ENCODE results near the gene KMT2B. TPM values are rescaled to one million over a fixed set of nuclear protein-coding genes. Genes with fewer than 3 reads are reported as not detected.
"Not testable (repeated sequence)": the region's sequence is repeated elsewhere in the genome, so short reads cannot be mapped to it uniquely, and the experiment has no call there.

KMT2B gene
- total RNA-seq, 8 experiments from 2014 or later: 6.1 to 28.4 (median 11.0) TPM

DNA sequence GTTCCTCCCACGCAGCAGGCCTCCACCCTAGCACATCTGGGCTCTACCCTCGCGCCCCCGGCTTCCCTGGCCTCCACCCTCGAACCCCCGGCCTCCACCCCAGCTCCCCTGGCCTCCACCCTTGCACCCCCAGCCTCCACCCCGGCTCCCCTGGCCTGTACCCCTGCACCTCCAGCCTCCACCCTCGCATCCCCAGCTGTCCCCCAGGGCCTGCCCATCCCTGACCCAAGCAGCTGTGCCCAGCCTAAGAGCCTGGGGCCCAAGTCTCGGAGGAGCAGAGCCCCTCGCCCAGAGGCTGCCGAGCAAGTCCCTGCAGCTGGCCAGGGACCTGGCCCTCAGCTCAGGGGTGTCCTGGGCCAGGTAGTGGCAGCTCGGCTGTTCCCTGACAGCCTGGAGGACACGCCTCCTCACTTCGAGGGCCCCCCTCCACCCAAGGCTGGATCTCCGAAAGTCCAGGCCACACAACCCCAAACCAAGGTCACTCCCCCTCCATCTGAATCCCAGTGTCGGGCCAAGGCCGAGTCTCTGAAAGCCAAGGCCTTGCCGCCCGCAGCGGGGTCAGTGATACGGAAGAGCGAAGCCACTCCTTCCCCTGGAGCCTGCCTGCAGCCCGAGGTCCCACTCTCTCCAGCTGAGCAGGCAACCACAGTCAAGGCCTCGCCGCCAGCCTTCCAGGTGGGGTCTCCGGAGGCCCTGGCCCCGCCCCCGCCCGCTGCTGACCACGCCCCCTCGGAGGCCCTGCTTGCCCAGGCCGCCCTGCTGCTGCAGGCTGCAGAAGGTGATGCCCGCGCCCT is 49.7 kb downstream of the KMT2B start:
- WGBS, 10 experiments: 10 to 80% (median 35%) methylated on average over 1 to 4 of the region's 34 CpGs; no CpG with 5 or more reads in 7 of the 10 experiments
- ATAC-seq (replicated peaks in 6 of 8): peak in 6 of 8 experiments; percentile 16 to 92 (median 88)
- Histone ChIP-seq H3K4me3 (no peak overlapping the region), H3K4me1 (replicated peaks in 1 of 2) (peaks cover 14 to 18% of the 10 kb centered on the region in 2 donors), H3K27ac (peak overlapping the region; percentile 0 to 40)
- in situ Hi-C loops (cut with MboI; ENCODE audit: low pct_unique_long_range_greater_than_20kb in 2 of 9, low sequenced_read_pairs in 9 of 9, unreplicated experiment in 9 of 9): no loop called here

- no peak for ATAC-seq (replicated peaks in 6 of 8)
- in situ Hi-C loops (cut with MboI; ENCODE audit: low pct_unique_long_range_greater_than_20kb in 2 of 9, low sequenced_read_pairs in 9 of 9, unreplicated experiment in 9 of 9): no loop called here
- 90% methylated on average over 2 of the region's 15 CpGs; no CpG with 5 or more reads in 9 of the 10 experiments for WGBS, 10 experiments
- Histone ChIP-seq H3K4me1 (replicated peaks in 1 of 2) (peaks cover 14 to 18% of the 10 kb centered on the region in 2 donors), H3K27ac (no peak overlapping the region), H3K4me3 (no peak overlapping the region)
These were observed 50.2 kb downstream of the KMT2B start for GRCh38 chr19:35768082-35768421.

DNA sequence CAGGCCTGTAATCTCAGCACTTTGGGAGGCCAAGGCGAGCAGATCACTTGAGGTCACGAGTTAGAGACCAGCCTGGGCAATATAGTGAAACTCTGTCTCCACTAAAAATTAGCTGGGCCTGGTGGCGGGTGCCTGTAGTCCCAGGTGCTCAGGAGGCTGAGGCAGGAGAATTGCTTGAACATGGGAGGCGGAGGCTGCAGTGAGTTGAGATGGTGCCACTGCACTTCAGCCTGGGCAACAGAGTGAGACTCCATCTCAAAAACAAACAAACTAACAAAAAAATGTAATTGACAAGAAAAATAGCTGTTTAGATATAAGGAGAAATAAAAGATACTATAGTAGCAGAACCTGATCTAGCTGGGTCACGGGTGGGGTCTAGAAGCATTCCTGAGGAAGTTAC is 54.6 kb downstream of the KMT2B start:
- WGBS, 10 experiments: 76 to 100% (median 96%) methylated on average over 1 to 5 of the region's 5 CpGs; no CpG with 5 or more reads in 1 of the 10 experiments
- H3K4me3 ChIP-seq; H3K27ac ChIP-seq; ATAC-seq (replicated peaks in 6 of 8); in situ Hi-C loops (cut with MboI; ENCODE audit: low pct_unique_long_range_greater_than_20kb in 2 of 9, low sequenced_read_pairs in 9 of 9, unreplicated experiment in 9 of 9): not testable (repeated sequence)
- H3K4me1 ChIP-seq (replicated peaks in 1 of 2): peaks cover 19 to 28% of the 10 kb centered on the region in 2 donors

GRCh38 chr19:35773020-35773806 is 55.4 kb downstream of the KMT2B start:
- no peak overlapping the region for H3K4me3 ChIP-seq
- H3K27ac ChIP-seq: no peak overlapping the region
- ATAC-seq (replicated peaks in 6 of 8): peak in 2 of 8 experiments; percentile 3 to 33
- in situ Hi-C loops (cut with MboI; ENCODE audit: low pct_unique_long_range_greater_than_20kb in 2 of 9, low sequenced_read_pairs in 9 of 9, unreplicated experiment in 9 of 9): no loop called here
- peaks cover 18 to 24% of the 10 kb centered on the region in 2 donors for H3K4me1 ChIP-seq (replicated peaks in 1 of 2)
- 50 to 90% (median 70%) methylated on average over 1 to 8 of the region's 9 CpGs; no CpG with 5 or more reads in 1 of the 10 experiments for WGBS, 10 experiments

- in situ Hi-C loops (cut with MboI; ENCODE audit: low pct_unique_long_range_greater_than_20kb in 2 of 9, low sequenced_read_pairs in 9 of 9, unreplicated experiment in 9 of 9): no loop called here
- ATAC-seq (replicated peaks in 6 of 8): no peak
- WGBS, 10 experiments: 6 to 71% (median 44%) methylated on average over 2 to 10 of the region's 16 CpGs
- Histone ChIP-seq H3K4me3 (peak overlapping the region; percentile 69 to 93 (median 88)), H3K27ac (no peak overlapping the region), H3K4me1 (replicated peaks in 1 of 2) (peaks cover 17 to 23% of the 10 kb centered on the region in 2 donors)
These were observed 56.7 kb downstream of the KMT2B start for GRCh38 chr19:35774274-35775045.

DNA sequence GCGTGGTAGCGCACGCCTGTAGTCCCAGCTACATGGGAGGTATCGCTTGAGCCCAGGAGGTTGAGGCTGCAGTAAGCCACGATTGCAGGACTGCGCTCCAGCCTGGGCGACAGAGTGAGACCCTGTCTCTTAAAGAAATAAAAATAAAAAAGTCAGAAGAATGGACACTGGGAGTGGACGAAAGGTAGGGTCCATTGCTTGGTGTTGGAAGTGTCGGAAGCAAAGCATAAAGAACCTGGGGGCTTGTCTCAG is 57.2 kb downstream of the KMT2B start:
- Histone ChIP-seq H3K4me1 (replicated peaks in 1 of 2) (peaks cover 17 to 23% of the 10 kb centered on the region in 2 donors), H3K27ac (no peak overlapping the region), H3K4me3 (peak overlapping the region; percentile 69 to 93 (median 88))
- WGBS, 10 experiments: 0 to 60% (median 8%) methylated on average over 1 to 9 of the region's 9 CpGs; no CpG with 5 or more reads in 2 of the 10 experiments
- peak in 1 of 8 experiments; percentile 30 for ATAC-seq (replicated peaks in 6 of 8)
- in situ Hi-C loops (cut with MboI; ENCODE audit: low pct_unique_long_range_greater_than_20kb in 2 of 9, low sequenced_read_pairs in 9 of 9, unreplicated experiment in 9 of 9): no loop called here

GRCh38 chr19:35775298-35776101 is 57.7 kb downstream of the KMT2B start, which contains the start of gene ARHGAP33:
Gene ARHGAP33 (plus strand): TSS chr19:35775564. CDS start chr19:35775659, 95 bp downstream.
- peak; percentile 81 to 95 (median 87) for ATAC-seq (replicated peaks in 6 of 8)
- in situ Hi-C loops (cut with MboI; ENCODE audit: low pct_unique_long_range_greater_than_20kb in 2 of 9, low sequenced_read_pairs in 9 of 9, unreplicated experiment in 9 of 9): no loop called here
- Histone ChIP-seq H3K4me3 (peak within 1 kb of the TSS; percentile 69 to 93 (median 88)), H3K4me1 (replicated peaks in 1 of 2) (peaks cover 17 to 23% of the 10 kb centered on the region in 2 donors), H3K27ac (peak within 1 kb of the TSS; percentile 79 to 87)
- WGBS, 10 experiments: 0 to 3% (median 0%) methylated on average over 4 to 29 of the region's 82 CpGs; no CpG with 5 or more reads in 7 of the 10 experiments

DNA sequence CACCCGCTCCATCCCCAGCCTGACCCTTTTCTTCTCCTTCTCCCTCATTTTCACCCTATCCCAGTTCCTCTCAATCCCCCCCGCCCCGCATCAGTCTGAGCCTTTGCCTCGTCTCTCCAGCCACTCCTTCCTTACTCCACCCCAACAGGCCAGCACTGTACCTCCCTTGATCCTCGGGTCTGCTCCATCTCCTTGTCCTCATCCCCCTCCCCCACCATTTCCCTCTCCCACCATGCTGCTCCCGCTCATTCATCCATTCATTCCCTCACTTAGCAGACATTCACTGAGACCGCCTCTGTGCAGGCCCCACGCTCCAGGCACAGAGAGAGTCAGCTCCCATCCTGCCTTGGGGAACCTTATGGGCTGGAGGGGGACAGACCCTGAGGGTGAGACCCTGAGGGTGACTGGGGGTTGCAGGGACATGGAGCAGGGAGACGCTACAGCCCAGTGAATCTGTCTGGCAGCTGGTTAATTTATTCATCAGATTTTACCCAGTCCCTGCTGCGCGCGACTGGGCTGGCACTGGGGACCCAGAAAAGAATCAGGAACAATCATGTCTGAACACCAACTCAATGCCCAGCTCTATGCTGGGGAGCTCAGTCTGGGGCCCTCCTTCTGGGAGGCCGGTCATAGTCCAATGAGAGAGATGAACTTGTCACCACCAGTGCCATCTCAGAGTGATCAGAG is 58.4 kb downstream of the KMT2B start:
- in situ Hi-C loops (cut with MboI; ENCODE audit: low pct_unique_long_range_greater_than_20kb in 2 of 9, low sequenced_read_pairs in 9 of 9, unreplicated experiment in 9 of 9): no loop called here
- peak in 4 of 8 experiments; percentile 2 to 37 (median 15) for ATAC-seq (replicated peaks in 6 of 8)
- Histone ChIP-seq H3K27ac (peak overlapping the region; percentile 79 to 87), H3K4me1 (replicated peaks in 1 of 2) (peaks cover 17 to 23% of the 10 kb centered on the region in 2 donors), H3K4me3 (peak overlapping the region; percentile 69 to 93 (median 88))
- WGBS, 10 experiments: 0 to 90% (median 32%) methylated on average over 1 to 7 of the region's 13 CpGs; no CpG with 5 or more reads in 5 of the 10 experiments

- ATAC-seq (replicated peaks in 6 of 8): peak in 3 of 8 experiments; percentile 17 to 29 (median 21)
- WGBS, 10 experiments: 4 to 83% (median 40%) methylated on average over 1 to 7 of the region's 19 CpGs; no CpG with 5 or more reads in 1 of the 10 experiments
- peak overlapping the region in 1 of 2 donors; percentile 17 for H3K27ac ChIP-seq
- H3K4me1 ChIP-seq (replicated peaks in 1 of 2): peaks cover 17 to 23% of the 10 kb centered on the region in 2 donors
- in situ Hi-C loops (cut with MboI; ENCODE audit: low pct_unique_long_range_greater_than_20kb in 2 of 9, low sequenced_read_pairs in 9 of 9, unreplicated experiment in 9 of 9): no loop called here
- peak overlapping the region in 4 of 5 donors; percentile 7 to 93 (median 85) for H3K4me3 ChIP-seq
These were observed 59.5 kb downstream of the KMT2B start for GRCh38 chr19:35777086-35777841.

GRCh38 chr19:35777961-35778360 is 60.2 kb downstream of the KMT2B start:
- ATAC-seq (replicated peaks in 6 of 8): no peak
- peaks cover 17 to 23% of the 10 kb centered on the region in 2 donors for H3K4me1 ChIP-seq (replicated peaks in 1 of 2)
- no peak overlapping the region for H3K4me3 ChIP-seq
- in situ Hi-C loops (cut with MboI; ENCODE audit: low pct_unique_long_range_greater_than_20kb in 2 of 9, low sequenced_read_pairs in 9 of 9, unreplicated experiment in 9 of 9): no loop called here
- WGBS, 10 experiments: 80 to 100% (median 95%) methylated on average over 1 to 2 of the region's 7 CpGs; no CpG with 5 or more reads in 6 of the 10 experiments
- H3K27ac ChIP-seq: no peak overlapping the region

GRCh38 chr19:35779033-35779432 is 61.2 kb downstream of the KMT2B start:
- Histone ChIP-seq H3K4me3 (no peak overlapping the region), H3K27ac (no peak overlapping the region)
- 92 to 100% (median 95%) methylated on average over 1 to 4 of the region's 8 CpGs; no CpG with 5 or more reads in 5 of the 10 experiments for WGBS, 10 experiments

More at GRCh38 chr19:35779033-35779432, 61.2 kb downstream of the KMT2B start:
- H3K4me1 ChIP-seq (replicated peaks in 1 of 2): peaks cover 17 to 23% of the 10 kb centered on the region in 2 donors
- in situ Hi-C loops (cut with MboI; ENCODE audit: low pct_unique_long_range_greater_than_20kb in 2 of 9, low sequenced_read_pairs in 9 of 9, unreplicated experiment in 9 of 9): no loop called here
- ATAC-seq (replicated peaks in 6 of 8): no peak
